DOHH2 (cell line): Measurements from ENCODE around the gene TMC8.

Experiments
- H3F3A ChIP-seq: fragments of 200-600 bp; sonication (generic), shearing (Covaris generic); 2 replicates; pipeline ENCODE4 v1.6.0; 2016; ENCODE audit warnings: antibody characterized with exemption, mild to moderate bottlenecking; ENCODE audit not compliant: control insufficient read depth, insufficient read depth
- H3K27ac ChIP-seq: fragments of 200-600 bp; sonication (generic); 2 replicates; pipeline ENCODE4 v1.5.1; 2014; ENCODE audit warnings: low read depth, mild to moderate bottlenecking, low read length, moderate library complexity
- H3K27me3 ChIP-seq: fragments of 200-600 bp; sonication (generic); 2 replicates; pipeline ENCODE4 v1.6.1; 2014; ENCODE audit warnings: mild to moderate bottlenecking, low read length, mixed read lengths; ENCODE audit not compliant: control insufficient read depth
- H3K36me3 ChIP-seq: fragments of 200-600 bp; sonication (generic); 2 replicates; pipeline ENCODE4 v1.6.1; 2014; ENCODE audit warnings: mild to moderate bottlenecking, low read length, moderate library complexity, mixed read lengths; ENCODE audit not compliant: control insufficient read depth
- H3K4me1 ChIP-seq: fragments of 200-600 bp; sonication (generic); 2 replicates; pipeline ENCODE4 v1.6.1; 2014; ENCODE audit warnings: mild to moderate bottlenecking, low read length, mixed read lengths; ENCODE audit not compliant: control insufficient read depth
- H3K4me2 ChIP-seq: fragments of 200-600 bp; sonication (generic); 2 replicates; pipeline ENCODE4 v1.6.0; 2014; ENCODE audit warnings: mild to moderate bottlenecking, low read length, moderate library complexity
- H3K4me3 ChIP-seq: fragments of 200-600 bp; sonication (generic); 2 replicates; pipeline ENCODE4 v1.5.1; 2014; ENCODE audit warnings: mild to moderate bottlenecking, low read length, mixed read lengths
- H3K79me2 ChIP-seq: fragments of 200-600 bp; sonication (generic); 2 replicates; pipeline ENCODE4 v1.6.1; 2014; ENCODE audit warnings: mild to moderate bottlenecking, low read length, mixed read lengths; ENCODE audit not compliant: control insufficient read depth
- H3K9me2 ChIP-seq: fragments of 200-600 bp; sonication (generic); replicated peaks from 2 replicates; pipeline ENCODE4 v1.6.1; 2014; ENCODE audit warnings: mild to moderate bottlenecking, low read length, mixed read lengths; ENCODE audit not compliant: control insufficient read depth
- H3K9me3 ChIP-seq: fragments of 200-600 bp; sonication (generic); 2 replicates; pipeline ENCODE4 v1.6.1; 2014; ENCODE audit warnings: antibody characterized with exemption, low read length, mixed read lengths; ENCODE audit not compliant: control insufficient read depth, insufficient read depth
- H4K20me1 ChIP-seq: fragments of 200-600 bp; sonication (generic); 2 replicates; pipeline ENCODE4 v1.6.0; 2014; ENCODE audit warnings: low read depth, mild to moderate bottlenecking, antibody characterized with exemption, low read length, moderate library complexity; ENCODE audit not compliant: control insufficient read depth, insufficient read depth
- CTCF ChIP-seq: fragments of 200-600 bp; sonication (generic); IDR thresholded peaks from one replicate; pipeline ENCODE4 v1.5.1; 2014; ENCODE audit warnings: antibody characterized with exemption, mild to moderate bottlenecking, low read depth, low read length; ENCODE audit not compliant: poor library complexity, severe bottlenecking
- EZH2phosphoT487 ChIP-seq: fragments of 200-600 bp; sonication (generic); IDR thresholded peaks from 2 replicates; pipeline ENCODE4 v1.6.1; 2017; ENCODE audit warnings: borderline replicate concordance, mild to moderate bottlenecking, antibody characterized with exemption, low read length, moderate library complexity, mixed read lengths

Gene TMC8

GRCh38 chr17:78183916-78184315 is 53.3 kb downstream of the TMC8 start:
- H3F3A ChIP-seq: no peaks in the 10 kb centered on the region
- H3K4me1 ChIP-seq: peaks cover 58% of the 10 kb centered on the region
- H3K36me3 ChIP-seq: peaks cover 82% of the 10 kb centered on the region
- peak overlapping the region; percentile 100 for H3K4me3 ChIP-seq
- H3K27ac ChIP-seq: no peak overlapping the region
- no peaks in the 10 kb centered on the region for H3K27me3 ChIP-seq
- TF ChIP-seq CTCF (no peak), EZH2phosphoT487 (no peak)
- peak overlapping the region; percentile 97 for H3K4me2 ChIP-seq
- peaks cover 17% of the 10 kb centered on the region for H4K20me1 ChIP-seq
- H3K9me2 ChIP-seq: no peaks in the 10 kb centered on the region
- no peaks in the 10 kb centered on the region for H3K9me3 ChIP-seq
- H3K79me2 ChIP-seq: peaks cover 79% of the 10 kb centered on the region

GRCh38 chr17:78184351-78184750 is 53.8 kb downstream of the TMC8 start:
- Histone ChIP-seq H3K79me2 (peaks cover 84% of the 10 kb centered on the region), H3K4me2 (peak overlapping the region; percentile 97), H3F3A (no peaks in the 10 kb centered on the region), H3K9me2 (no peaks in the 10 kb centered on the region), H3K4me1 (peaks cover 62% of the 10 kb centered on the region), H3K4me3 (peak overlapping the region; percentile 100), H3K27ac (no peak overlapping the region), H4K20me1 (peaks cover 17% of the 10 kb centered on the region), H3K9me3 (no peaks in the 10 kb centered on the region), H3K27me3 (no peaks in the 10 kb centered on the region), H3K36me3 (peaks cover 78% of the 10 kb centered on the region)
- no peak for TF ChIP-seq CTCF

- Histone ChIP-seq H4K20me1 (peaks cover 17% of the 10 kb centered on the region), H3K36me3 (peaks cover 76% of the 10 kb centered on the region), H3K9me2 (no peaks in the 10 kb centered on the region), H3K9me3 (no peaks in the 10 kb centered on the region), H3K79me2 (peaks cover 89% of the 10 kb centered on the region), H3F3A (no peaks in the 10 kb centered on the region), H3K27me3 (no peaks in the 10 kb centered on the region), H3K27ac (no peak overlapping the region), H3K4me2 (peak overlapping the region; percentile 97), H3K4me3 (peak overlapping the region; percentile 100), H3K4me1 (peaks cover 67% of the 10 kb centered on the region)
- no peak for TF ChIP-seq CTCF
- no peak for TF ChIP-seq EZH2phosphoT487
Observed at GRCh38 chr17:78184868-78185267, 54.3 kb downstream of the TMC8 start.
